Upper lobe of left lung (tissue), 6 donors: ENCODE results near the gene LRRC17. TPM values are rescaled to one million over a fixed set of nuclear protein-coding genes. Genes with fewer than 3 reads are reported as not detected.

Source experiments
- ATAC-seq, 2 donors: fragments of 200-7000 bp; cut with Tn5 transposase; one replicate each; pipeline ENCODE4 v1.9.1; 2022; ENCODE audit warnings: mild to moderate bottlenecking in 2 of 2, moderate library complexity in 2 of 2; ENCODE audit not compliant: low FRiP score in 2 of 2
- DNase-seq, 2 donors: peaks; one replicate each; pipeline ENCODE4 v3.0.0-alpha.2; 2019 to 2020
- H3K27ac ChIP-seq, 4 donors: fragments of 200-600 bp; sonication (generic); one replicate each; pipeline ENCODE4 v1.5.1; 2016 to 2019
- H3K27me3 ChIP-seq, 4 donors: fragments of 200-600 bp; sonication (generic); one replicate each; pipeline ENCODE4 v1.5.1; 2017 to 2019
- H3K36me3 ChIP-seq, 4 donors: fragments of 200-600 bp; sonication (generic); one replicate each; pipeline ENCODE4 v1.5.1; 2016 to 2019
- H3K4me1 ChIP-seq, 4 donors: fragments of 200-600 bp; sonication (generic); one replicate each; pipeline ENCODE4 v1.5.1; 2018 to 2019
- H3K4me3 ChIP-seq, 4 donors: fragments of 200-600 bp; sonication (generic); one replicate each; pipeline ENCODE4 v1.5.1; 2017 to 2019; ENCODE audit warnings: mild to moderate bottlenecking in 2 of 4, moderate library complexity in 1 of 4
- H3K9me3 ChIP-seq, 4 donors: fragments of 200-600 bp; sonication (generic); one replicate each; pipeline ENCODE4 v1.5.1; 2018 to 2019
- EP300 ChIP-seq, 4 donors: sonication (generic); formaldehyde crosslinking; IDR thresholded peaks; one replicate each; pipeline ENCODE4 v1.5.1; 2017; ENCODE audit warnings: antibody characterized with exemption in 4 of 4, control low read depth in 2 of 4
- POLR2A ChIP-seq, 4 donors: fragments of 450-650 bp; IDR thresholded peaks; one replicate each; pipeline ENCODE4 v1.5.1; 2016 to 2017; ENCODE audit warnings: antibody characterized with exemption in 4 of 4, mild to moderate bottlenecking in 2 of 4
- POLR2AphosphoS5 ChIP-seq, 2 donors: sonication (generic); formaldehyde crosslinking; IDR thresholded peaks; one replicate each; pipeline ENCODE4 v1.5.1; 2017; ENCODE audit warnings: antibody characterized with exemption in 2 of 2
- WGBS, 2 donors: methylation state at CpG; one replicate each; pipeline ENCODE4 v1.1.5; 2017 to 2018; 5-methylcytosine and 5-hydroxymethylcytosine counted together
- total RNA-seq, 6 donors: library from RNA; depleted of rRNA in 4 of 6; stranded (reverse); fragments of >200 nt in 4 of 6; gene quantifications; one replicate each; pipeline versions ENCODE4 v1.1.0 to v1.2.1, GENCODE V29; 2016 to 2021
- TF ChIP-seq, protein P1 (sequence below), 6 experiments: fragments of 450-650 bp in 4 of 6; fragments of 200-600 bp in 2 of 6; sonication (generic) in 2 of 6; IDR thresholded peaks; one replicate each; pipeline ENCODE4 v1.5.1; 2016 to 2019; ENCODE audit warnings: antibody characterized with exemption in 6 of 6
- donor health status: DM: no; HTN: no; CAD: no; lungs with moderate emphysema.
- donor health status: DM: no; HTN: yes; CAD: no; lungs with severe emphysema.

Gene LRRC17
- total RNA-seq, 6 donors from 2014 or later: 0.46 to 4.7 (median 3.4) TPM; not detected in 1

GRCh38 chr7:102872460-102872859, 40.3 kb upstream of the LRRC17 start:
- no peaks in the 10 kb centered on the region for H3K36me3 ChIP-seq
- DNase-seq (no peak), ATAC-seq (no peak)
- H3K27me3 ChIP-seq: no peaks in the 10 kb centered on the region
- no peak overlapping the region for H3K4me3 ChIP-seq
- no peaks in the 10 kb centered on the region for H3K4me1 ChIP-seq
- WGBS, 2 donors: 95 to 100% methylated on average over 2 of the region's 2 CpGs
- no peaks in the 10 kb centered on the region for H3K9me3 ChIP-seq
- no peak for TF ChIP-seq POLR2A (IDR thresholded peaks at IDR 0.05)
- TF ChIP-seq EP300 (IDR thresholded peaks at IDR 0.05): no peak
- TF ChIP-seq, protein P1, sequence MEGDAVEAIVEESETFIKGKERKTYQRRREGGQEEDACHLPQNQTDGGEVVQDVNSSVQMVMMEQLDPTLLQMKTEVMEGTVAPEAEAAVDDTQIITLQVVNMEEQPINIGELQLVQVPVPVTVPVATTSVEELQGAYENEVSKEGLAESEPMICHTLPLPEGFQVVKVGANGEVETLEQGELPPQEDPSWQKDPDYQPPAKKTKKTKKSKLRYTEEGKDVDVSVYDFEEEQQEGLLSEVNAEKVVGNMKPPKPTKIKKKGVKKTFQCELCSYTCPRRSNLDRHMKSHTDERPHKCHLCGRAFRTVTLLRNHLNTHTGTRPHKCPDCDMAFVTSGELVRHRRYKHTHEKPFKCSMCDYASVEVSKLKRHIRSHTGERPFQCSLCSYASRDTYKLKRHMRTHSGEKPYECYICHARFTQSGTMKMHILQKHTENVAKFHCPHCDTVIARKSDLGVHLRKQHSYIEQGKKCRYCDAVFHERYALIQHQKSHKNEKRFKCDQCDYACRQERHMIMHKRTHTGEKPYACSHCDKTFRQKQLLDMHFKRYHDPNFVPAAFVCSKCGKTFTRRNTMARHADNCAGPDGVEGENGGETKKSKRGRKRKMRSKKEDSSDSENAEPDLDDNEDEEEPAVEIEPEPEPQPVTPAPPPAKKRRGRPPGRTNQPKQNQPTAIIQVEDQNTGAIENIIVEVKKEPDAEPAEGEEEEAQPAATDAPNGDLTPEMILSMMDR (IDR thresholded peaks at IDR 0.05): no peak
- no peak for TF ChIP-seq POLR2AphosphoS5 (IDR thresholded peaks at IDR 0.05)
- H3K27ac ChIP-seq: no peak overlapping the region

- TF ChIP-seq EP300 (IDR thresholded peaks at IDR 0.05) (no peak), POLR2A (IDR thresholded peaks at IDR 0.05) (no peak), POLR2AphosphoS5 (IDR thresholded peaks at IDR 0.05) (no peak)
- TF ChIP-seq, protein P1 (IDR thresholded peaks at IDR 0.05): no peak
- Histone ChIP-seq H3K27me3 (no peaks in the 10 kb centered on the region), H3K36me3 (no peaks in the 10 kb centered on the region), H3K9me3 (no peaks in the 10 kb centered on the region), H3K27ac (no peak overlapping the region), H3K4me3 (no peak overlapping the region), H3K4me1 (no peaks in the 10 kb centered on the region)
- DNase-seq (no peak), ATAC-seq (no peak)
- 89 to 90% methylated on average over 4 of the region's 4 CpGs for WGBS, 2 donors
These were observed 39.2 kb upstream of the LRRC17 start for GRCh38 chr7:102873470-102874165.

- Histone ChIP-seq H3K4me3 (no peak overlapping the region), H3K27ac (no peak overlapping the region), H3K27me3 (no peaks in the 10 kb centered on the region), H3K4me1 (no peaks in the 10 kb centered on the region), H3K9me3 (no peaks in the 10 kb centered on the region), H3K36me3 (no peaks in the 10 kb centered on the region)
- no peak for DNase-seq
- WGBS, 2 donors: 66% methylated on average over 5 of the region's 5 CpGs
- TF ChIP-seq EP300 (IDR thresholded peaks at IDR 0.05) (no peak), POLR2AphosphoS5 (IDR thresholded peaks at IDR 0.05) (no peak), POLR2A (IDR thresholded peaks at IDR 0.05) (no peak)
- TF ChIP-seq, protein P1 (IDR thresholded peaks at IDR 0.05): no peak
- no peak for ATAC-seq
These were observed 38.5 kb upstream of the LRRC17 start for GRCh38 chr7:102874166-102874829.

- H3K27ac ChIP-seq: no peak overlapping the region
- TF ChIP-seq POLR2AphosphoS5 (IDR thresholded peaks at IDR 0.05) (no peak), EP300 (IDR thresholded peaks at IDR 0.05) (no peak), POLR2A (IDR thresholded peaks at IDR 0.05) (no peak)
- TF ChIP-seq, protein P1 (IDR thresholded peaks at IDR 0.05): no peak
- 89 to 93% methylated on average over 1 of the region's 1 CpG for WGBS, 2 donors
These were observed 37.8 kb upstream of the LRRC17 start for GRCh38 chr7:102874966-102875365.

More at GRCh38 chr7:102874966-102875365, 37.8 kb upstream of the LRRC17 start:
- ATAC-seq (no peak), DNase-seq (no peak)
- no peaks in the 10 kb centered on the region for H3K27me3 ChIP-seq
- no peaks in the 10 kb centered on the region for H3K36me3 ChIP-seq
- no peak overlapping the region for H3K4me3 ChIP-seq
- no peaks in the 10 kb centered on the region for H3K9me3 ChIP-seq
- H3K4me1 ChIP-seq: no peaks in the 10 kb centered on the region
